GM21390 (cell line): ENCODE data around the gene LCNL1.
A peak's percentile ranks its signal among the peaks of the same experiment; 100 is the strongest.
"Not testable (repeated sequence)": the region's sequence is repeated elsewhere in the genome, so short reads cannot be mapped to it uniquely, and the experiment has no call there.

Experiments used
- ATAC-seq: cut with Tn5 transposase; IDR thresholded peaks from one replicate; pipeline ENCODE4 v1.9.1; 2021; ENCODE audit not compliant: unreplicated experiment

LCNL1 gene

DNA sequence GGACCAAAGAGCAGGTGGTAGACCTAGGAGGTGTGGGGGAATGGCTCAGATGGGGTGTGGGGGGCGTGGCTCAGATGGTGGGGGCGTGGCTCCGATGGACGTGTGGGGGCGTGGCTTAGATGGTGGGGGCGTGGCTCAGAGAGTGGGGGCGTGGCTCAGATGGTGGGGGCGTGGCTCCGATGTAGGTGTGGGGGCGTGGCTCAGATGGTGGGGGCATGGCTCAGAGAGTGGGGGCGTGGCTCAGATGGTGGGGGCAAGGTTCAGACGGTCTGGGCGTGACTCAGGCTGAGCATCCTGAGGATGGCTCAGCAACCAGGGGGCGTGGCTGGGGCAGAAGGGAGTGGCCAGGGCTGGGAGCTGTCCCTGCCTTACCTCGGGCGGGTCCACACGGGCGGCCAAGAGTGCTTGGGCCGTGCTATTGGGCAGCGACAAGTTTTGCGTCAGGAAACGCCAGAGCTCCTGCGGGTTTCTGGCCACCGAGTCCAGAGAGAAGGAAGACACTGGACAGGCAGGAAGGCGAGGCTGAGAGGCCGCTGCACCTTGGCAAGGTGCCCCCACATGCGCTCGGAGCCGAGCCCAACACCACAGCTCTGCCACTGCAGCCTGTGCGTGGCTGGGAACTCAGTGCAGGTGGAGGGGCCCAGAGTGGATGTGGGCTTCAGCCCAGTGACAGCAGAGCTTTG is 39.3 kb downstream of the LCNL1 start:
- no peak for ATAC-seq

DNA sequence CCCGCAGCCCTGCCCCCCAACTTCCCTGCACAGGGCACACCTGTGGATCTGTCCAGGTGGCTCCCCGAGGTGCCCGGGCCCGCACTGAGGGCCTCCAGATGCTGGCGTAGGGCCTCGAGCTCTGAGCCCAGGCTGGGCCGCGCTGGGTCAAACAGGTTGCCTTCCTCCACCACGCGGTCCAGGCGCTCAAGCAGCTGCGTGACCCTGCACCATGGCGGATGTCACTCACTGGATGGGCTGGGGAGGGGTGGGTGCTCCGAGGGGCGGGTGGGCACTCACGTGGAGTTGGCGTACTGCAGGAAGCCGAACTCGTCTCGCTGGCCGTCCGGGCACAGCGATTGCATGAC is 39.8 kb downstream of the LCNL1 start:
- ATAC-seq: no peak

DNA sequence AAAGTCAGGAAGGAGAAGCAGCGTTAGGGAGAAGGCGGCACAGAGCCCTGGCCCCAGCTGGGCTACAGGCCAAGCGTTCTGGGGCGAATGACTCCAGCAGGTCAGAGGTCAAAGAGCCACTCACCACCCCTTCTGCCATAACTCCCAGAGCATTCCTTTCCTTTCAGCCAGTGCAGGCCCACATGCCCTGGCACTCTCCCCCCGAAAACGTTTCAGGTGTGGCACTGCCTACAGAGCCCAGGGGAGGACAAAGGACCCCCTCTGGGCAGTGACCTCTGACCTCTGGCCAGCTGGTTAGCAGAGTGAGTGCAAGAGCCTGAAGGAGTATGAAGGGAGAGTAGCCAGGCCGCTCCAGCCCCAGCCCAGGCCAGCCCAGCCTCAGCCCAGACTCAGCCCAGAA is 40.4 kb downstream of the LCNL1 start:
- no peak for ATAC-seq

DNA sequence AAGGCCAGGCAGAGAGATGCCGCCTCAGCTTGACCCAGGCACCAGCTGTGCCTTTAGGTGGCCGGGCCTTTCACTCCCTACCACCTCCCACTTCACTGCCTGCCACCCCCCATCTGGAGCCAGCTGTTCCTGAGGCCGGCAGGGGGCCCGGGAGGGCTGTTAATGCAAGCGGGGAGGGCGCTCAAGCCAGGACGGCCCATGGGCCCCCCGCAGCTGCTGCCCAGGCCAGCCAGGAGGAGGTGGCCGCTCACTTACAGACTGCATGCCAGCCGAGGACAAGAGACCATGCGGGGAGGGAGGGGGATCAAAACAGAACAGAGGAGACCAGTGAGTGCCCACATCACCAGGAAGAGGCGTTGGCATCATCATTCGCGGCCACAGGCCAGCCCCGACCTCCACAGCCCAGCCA is 40.8 kb downstream of the LCNL1 start:
- no peak for ATAC-seq

DNA sequence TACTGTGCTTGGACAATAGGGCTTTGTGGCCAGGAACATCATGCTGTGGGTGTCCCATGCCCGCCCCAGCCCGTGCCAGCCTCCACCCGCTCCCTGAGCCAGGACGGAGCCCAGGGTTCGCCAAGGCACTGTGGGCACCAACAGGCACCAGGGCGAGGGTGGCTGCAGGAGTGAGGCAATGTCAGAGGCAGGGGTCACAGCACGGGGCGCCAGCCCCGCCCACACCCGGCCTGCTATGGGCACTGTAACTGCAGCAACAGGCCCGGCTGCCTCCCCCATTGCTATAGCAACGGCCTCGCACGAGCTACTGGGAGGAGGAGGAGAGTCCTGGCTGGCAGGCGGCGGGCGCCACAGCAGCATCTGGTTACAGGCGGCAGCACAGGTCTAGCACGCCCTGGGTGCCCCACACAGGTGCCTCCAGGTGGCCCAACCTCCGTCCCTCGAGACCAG is 42.7 kb downstream of the LCNL1 start:
- no peak for ATAC-seq

DNA sequence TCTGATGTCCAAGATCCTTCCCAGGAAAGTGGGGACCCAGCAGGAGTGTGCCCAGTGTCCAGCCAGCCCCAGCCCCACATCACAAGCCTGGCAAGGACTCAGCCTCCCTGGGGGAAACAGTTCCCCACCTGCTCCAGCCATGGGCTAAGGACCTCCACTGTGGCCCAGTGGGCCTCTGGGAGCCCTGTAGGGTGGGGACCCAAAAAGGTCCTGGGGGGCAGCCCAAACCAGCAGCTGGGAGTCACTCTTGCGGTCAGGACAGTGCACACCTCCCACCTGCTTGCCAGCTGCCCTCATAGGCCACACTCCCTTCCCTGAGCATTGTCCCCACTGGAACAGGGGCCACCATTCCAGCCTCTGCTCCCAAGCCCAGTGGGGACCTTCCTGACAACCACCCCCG is 43.6 kb downstream of the LCNL1 start:
- ATAC-seq: no peak

DNA sequence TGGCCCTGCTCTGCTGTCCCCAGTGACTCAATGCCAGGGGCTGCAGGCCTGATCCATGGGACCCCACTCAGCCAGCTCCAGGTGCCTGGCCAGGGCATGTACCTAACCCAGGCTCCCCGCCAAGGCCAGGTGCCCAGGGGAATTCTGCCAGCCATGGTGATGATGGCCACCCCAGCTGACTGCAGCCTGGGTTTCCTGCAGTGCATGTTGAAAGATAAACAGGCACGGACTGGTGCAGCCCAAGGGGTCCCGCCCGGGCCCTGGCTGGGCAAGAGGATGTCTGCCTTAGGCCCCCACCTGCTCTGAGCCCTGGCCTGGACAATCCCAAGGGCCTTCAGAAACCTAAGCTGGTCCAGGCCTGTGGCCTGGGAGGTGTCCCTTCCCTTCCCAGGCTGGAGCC is 44.0 kb downstream of the LCNL1 start:
- ATAC-seq: no peak

DNA sequence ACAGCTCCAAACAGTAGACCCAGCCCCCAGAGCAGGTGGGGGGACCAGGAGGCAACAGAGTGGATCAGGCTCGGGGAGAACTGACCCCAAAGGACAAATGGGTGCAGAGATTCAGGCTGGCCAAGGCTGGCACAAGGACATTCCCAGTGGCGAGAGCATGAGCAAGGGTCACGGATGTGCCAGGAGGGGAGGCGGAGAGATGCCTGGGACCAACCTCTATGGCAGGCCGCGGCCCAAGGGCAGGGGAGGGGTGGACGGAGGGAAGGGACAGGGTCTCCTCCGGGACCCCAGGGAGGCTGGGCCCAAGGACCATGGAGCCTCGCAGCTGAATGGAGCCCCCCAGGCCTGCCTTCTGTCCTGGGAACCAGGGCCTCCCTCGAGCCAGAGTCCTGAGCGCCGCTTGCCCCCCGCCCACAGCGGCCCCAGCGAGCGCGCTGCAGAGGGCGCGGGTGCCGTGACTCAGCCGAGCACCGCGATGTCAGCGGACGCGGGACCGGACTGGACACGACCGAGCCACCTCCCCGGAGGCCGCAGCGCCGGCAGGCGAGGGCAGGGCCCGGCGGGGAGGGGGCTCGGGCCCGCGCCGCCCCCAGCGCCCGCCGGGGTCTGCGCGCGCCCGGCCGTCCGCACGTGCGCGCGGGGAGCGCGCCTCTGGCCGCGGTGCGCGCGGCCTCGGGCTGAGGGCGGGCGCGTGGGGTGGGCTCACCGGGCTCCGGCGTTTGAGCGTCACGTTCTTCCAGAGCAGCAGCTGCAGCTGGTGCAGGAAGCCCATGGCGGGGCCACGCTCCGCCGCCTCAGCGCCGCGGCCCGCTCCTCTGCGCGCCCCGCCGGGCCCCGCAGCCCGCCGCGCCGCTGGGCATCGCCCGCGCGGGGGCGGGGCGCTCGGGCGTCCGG is 44.8 kb downstream of the LCNL1 start, which contains the start of gene ABCA2:
ABCA2 (minus strand) TSS at position 869 of the 894 bp plus-strand sequence; CDS start at position 772, 97 bp downstream.
- no peak for ATAC-seq

DNA sequence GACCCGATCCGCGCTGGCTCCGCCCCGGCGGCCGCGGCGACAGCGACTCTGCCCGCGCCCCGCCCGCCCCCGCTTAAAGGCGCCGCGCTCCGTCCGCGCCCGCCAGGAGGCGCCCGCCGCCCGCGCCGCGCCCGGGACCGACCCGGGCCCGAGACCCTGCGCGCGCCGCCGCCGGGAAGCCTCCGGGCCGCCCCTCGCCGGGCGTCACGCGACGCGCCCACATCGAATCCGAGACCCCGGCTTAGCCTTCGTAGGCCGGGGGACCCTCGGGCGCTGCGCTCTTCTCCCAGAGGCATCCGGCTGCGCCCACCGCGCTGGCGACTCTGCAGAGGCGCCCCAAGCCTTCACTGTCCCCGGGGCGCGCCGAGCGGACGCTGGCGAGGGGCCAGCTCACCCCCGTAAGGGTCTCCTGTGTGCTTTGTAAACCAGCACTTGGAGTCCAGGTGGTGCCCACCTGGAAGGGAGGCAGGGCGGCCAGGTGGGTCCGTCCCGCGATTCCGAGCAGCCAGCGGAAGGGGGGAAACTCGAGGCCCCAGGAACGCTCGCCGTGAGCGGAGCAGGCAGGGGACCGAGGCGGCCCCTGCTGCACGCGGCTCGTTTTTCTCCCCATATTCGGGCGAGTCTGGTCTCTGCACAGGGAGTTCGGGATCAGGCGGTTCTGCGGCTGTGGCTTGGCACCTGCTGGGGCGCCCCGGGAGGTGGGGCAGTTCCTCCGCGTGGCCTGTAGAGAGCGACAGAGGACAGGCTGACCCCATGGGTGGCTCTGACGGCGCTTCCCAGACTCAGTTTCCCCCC is 45.7 kb downstream of the LCNL1 start:
- ATAC-seq: peak; percentile 45

DNA sequence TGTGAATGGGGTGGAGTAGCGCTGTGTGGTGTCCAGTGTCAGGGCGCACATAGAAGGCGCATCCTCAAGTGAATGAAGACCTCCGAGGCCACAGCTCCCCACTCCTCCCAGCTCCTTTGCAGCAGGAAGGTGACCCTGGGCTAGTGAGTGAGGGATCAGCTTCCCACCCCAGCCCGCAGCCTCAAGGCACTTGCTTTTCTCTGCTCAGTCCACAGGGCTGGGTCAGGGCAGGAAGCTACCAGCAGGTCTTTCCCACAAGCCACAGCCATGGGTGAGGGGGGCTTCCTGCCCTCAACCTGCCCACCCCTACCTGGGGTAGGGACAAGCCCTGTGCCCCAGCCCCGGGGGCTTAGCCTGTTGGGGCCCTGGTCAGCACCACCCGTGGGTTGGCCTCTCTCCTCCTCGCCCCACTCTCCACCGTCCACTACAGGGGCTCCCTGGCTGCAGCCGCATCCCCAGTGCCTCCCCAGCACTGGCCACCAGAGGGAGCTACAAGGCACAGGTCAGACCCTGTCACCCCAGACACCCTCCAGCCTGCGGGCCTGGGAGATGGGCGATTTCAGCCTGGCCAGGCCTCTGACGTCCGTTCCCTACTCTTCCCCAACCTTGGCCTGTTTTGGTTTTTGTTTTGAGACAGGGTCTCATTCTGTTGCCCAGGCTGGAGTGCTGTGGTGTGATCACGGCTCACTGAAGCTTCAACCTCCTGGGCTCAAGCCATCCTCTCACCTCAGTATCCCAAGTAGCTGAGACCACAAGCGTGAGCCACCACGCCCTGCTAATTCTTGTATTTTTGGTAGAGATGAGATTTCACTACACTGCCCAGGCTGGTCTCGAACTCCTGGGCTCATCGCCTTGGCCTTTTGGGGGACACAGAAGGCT is 46.5 kb downstream of the LCNL1 start:
- ATAC-seq: peak; percentile 44

DNA sequence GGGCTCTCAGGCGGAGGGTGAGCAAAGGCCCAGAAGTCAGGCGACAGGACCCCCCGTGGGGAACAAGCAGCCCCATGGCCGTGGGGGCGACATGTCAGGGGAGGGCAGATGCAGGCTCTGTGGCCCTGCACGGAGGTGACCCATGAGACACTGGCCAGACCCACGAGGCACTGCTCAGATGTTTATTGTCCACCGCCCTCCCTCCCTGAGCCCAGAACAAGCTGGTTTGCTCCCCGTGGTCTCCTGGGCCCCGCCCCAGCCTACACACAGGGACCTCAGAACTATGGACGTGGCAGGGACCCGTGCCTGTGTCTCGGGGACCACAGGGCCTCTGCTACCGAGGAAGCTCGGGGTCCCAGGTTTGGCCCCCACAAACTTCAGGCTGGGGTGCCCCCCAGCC is 47.2 kb downstream of the LCNL1 start:
- ATAC-seq: no peak

DNA sequence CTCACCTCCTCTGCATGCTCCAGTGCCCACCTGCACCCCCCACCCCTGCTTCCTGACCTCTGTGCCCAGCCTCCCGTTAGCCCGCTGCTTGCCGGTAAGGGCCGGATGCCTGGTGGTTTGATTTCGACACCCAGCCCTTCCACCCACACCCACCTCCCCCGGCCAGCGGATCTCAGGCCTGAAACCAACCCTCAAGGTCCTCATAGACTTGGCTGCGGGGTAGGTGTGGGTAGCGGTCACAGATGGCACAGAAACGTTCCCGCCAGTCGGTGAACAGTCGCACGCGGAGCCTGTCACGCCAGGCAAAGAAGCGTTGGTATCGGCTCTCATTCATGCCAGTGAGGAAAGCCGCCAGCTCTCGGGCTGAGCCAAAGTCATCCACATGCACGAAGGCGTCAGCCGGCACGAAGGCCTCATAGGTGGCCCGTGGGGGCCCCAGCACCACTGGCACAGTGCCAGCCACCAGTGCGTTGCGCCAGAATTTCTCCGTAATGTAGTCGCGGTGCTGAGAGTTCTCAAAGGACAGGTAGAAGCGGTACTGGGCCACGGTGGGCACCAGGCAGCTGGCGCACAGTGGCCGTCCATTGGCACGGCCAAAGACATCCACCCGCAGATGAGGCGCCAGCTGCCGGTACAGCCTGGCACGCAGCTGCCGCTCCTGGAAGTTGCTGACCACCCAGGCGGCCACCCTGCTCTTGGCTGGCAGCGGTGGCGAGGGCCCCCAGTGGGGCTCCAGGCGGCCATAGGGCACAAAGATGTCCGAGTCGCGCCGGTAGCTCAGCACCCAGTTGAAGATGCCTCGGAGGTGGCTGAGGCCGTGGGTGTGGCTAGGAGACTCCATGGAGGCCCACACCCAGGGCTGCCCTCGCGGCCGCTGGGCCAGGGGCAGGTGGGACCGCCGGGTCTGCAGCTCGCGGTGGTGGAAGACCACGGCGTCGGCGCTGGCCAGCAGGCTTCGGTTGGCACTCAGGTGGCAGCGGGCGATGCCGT is 48.0 kb downstream of the LCNL1 start:
- ATAC-seq: no peak

DNA sequence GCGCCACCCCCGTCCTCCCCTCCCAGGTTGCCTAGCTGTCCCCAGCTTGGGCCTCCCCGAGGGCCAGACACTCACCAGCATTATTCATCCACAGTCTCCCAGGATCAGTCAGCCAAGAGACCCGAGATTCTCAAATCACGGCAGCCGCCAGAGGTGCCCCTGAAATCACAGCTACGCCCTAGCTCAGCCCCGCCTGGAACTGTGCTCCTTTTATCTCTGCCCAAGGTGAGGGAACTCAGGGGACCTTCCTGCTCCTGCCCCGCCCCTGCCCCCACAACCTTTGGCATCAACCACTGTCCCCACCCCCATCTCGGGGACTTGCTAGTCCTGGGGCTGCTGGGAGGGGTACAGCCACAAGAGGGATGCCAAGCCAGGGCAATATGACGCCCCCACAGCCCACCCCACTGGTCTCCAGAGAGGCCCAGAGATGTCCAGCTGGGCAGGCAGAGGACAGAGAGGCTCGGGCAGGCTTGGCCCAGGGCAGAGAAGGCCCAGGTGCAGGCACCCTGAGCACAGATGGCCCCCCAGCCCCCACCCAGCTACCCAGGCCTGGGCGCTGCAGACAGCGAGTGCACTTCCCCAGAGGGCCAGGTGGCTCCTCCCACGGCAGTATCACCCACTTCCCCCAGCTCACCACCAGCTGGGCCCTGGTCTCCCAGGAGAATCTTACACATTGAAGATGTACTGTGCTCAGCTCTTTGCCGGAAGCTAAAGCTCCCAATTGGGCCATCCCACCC is 49.3 kb downstream of the LCNL1 start, which contains the start of gene FUT7:
FUT7 (minus strand) TSS at position 185 of the 737 bp plus-strand sequence; CDS start at position 88, 97 bp downstream.
- ATAC-seq: no peak

DNA sequence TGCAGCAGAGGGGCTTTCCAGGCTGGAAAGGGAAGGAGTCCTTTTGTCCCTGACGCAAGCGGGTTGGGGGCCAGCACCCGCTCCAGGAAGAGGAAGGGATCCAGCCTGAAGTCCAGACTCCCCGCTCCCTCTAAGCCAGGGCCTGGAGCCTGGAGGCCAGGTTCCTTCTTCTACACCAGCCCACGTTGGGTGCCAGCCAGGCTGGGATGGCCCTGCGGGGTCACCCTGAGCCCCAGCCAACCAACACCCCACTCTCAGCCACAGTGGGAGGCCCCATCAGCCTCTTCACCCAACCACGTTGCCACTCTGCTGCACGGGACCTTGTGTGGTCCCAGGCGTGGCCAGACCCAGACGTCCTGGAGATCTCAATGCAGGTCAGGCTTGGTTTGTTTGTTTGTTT is 50.1 kb downstream of the LCNL1 start:
- no peak for ATAC-seq

DNA sequence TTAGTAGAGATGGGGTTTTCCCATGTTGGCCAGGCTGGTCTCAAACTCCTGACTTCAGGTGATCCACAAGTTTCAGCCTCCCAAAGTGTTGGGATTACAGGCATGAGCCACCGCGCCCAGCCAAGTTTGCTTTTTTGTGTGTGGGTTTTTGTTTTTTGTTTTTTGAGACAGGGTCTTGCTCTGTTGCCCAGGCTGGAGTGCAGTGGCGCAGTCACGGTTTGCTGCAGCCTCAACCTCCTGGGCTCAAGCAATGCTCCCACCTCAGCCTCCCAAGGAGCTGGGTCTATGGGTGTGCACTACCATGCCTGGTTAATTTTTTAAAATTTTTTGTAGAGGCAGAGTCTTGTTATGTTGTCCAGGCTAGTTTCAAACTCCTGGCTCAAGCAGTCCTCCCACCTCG is 50.7 kb downstream of the LCNL1 start:
- ATAC-seq: not testable (repeated sequence)

DNA sequence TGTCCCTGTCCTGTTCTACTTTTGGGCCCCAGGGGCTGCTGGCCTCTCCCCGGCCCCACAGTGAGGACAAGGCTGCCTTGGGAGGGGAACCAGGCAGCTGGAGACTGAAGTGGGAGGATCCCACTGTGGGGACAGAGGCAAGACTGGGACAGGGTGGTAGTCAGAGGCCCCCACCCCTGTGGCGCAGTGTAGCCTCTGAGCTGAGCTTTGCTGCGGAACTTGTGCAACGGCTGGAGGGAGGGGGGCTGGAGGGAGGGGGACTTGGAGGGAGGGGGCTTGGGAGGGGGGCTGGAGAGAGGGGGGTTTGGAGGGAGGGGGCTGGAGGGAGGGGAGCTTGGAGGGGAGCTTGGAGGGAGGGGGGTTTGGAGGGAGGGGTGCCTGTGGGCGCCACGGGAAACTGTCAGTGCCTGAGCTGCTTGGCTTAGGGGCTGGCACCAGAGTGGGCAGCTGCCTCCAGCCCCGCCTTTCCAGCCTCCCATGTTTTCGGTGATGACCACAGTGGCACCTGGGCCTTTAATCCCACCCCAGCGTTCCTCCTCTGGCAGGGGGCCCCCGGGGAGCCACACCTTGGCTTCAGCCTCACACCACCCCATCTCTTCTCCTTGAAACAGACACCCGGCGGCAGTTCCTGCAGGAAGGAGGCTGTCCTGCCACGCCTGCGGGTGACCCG is 51.4 kb downstream of the LCNL1 start:
- no peak for ATAC-seq

DNA sequence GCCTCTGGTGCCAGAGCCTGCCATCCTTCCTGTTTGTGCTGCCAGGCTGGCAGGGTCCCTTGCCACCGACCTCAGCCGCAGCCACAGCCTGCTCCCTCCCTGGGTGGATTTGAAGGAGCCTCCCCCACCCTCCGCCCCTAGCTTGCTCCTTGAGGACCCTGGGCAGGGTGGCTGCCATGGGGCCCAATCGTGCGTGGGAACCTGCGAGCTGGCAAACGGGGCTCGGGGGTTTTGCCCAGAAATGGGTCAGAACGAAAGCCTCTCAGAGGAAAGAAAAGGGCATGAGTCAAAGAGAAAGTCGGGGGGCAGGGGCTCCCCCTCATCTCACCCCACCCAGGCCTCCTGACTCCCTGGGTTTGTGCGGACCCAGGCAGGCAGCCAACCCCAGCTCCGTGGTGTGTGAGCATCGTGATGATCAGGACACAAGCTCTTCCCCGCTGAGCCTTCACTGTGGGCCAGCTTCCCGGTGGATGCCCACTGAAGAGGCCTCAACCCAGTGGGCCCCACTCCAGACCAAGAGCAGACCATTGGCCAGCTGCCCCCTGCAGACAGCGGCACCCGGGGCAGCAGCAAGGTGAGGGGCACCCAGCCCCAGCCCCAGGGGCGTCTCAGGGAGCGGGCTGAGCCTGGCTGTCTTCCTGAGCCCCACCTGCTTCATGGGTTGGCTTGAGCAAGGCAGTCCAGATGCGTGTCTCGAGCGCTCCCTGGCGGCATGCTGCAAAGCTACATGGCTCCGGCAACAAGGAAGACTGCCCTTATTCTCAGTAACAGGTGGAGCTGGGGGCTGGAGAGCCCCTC is 52.1 kb downstream of the LCNL1 start:
- no peak for ATAC-seq
